Pulmonary artery endothelial cell (primary cell): Measurements from ENCODE around the gene DIPK1A. TPM values are rescaled to one million over a fixed set of nuclear protein-coding genes. Genes with fewer than 3 reads are reported as not detected.

Experiments used
- DNase-seq: peaks from one replicate; pipeline ENCODE4 v3.0.0-alpha.2; 2011; ENCODE audit warnings: low read depth, low spot score
- total RNA-seq: library from RNA; depleted of rRNA; stranded (reverse); fragments of >200 nt; gene quantifications from 2 replicates; pipeline ENCODE4 v1.2.3, GENCODE V29; 2014

The DIPK1A gene
- total RNA-seq, 1 donor from 2014 or later = 0.33 TPM

GRCh38 chr1:92879316-92879968, 81.8 kb downstream of the DIPK1A start:
- DNase-seq = no peak

GRCh38 chr1:92877792-92878191, 83.5 kb downstream of the DIPK1A start:
- no peak for DNase-seq

GRCh38 chr1:92877081-92877711, 84.1 kb downstream of the DIPK1A start:
- DNase-seq = no peak

- DNase-seq = no peak
Measured at GRCh38 chr1:92876351-92876750, 84.9 kb downstream of the DIPK1A start.

- DNase-seq = no peak
Measured at GRCh38 chr1:92874987-92875386, 86.3 kb downstream of the DIPK1A start.

GRCh38 chr1:92872719-92873118, 88.5 kb downstream of the DIPK1A start:
- no peak for DNase-seq

- DNase-seq = no peak
Measured at GRCh38 chr1:92870591-92870990, 90.7 kb downstream of the DIPK1A start.

- no peak for DNase-seq
Measured at GRCh38 chr1:92864131-92864530, 97.1 kb downstream of the DIPK1A start.

GRCh38 chr1:92862605-92863004, 98.7 kb downstream of the DIPK1A start:
- no peak for DNase-seq

- no peak for DNase-seq
Measured at GRCh38 chr1:92859400-92860039, 101.7 kb downstream of the DIPK1A start.

- peak; percentile 35 for DNase-seq
Measured at GRCh38 chr1:92858564-92859399, 102.5 kb downstream of the DIPK1A start.

GRCh38 chr1:92857817-92858216, 103.4 kb downstream of the DIPK1A start:
- no peak for DNase-seq

GRCh38 chr1:92855236-92855635, 106.0 kb downstream of the DIPK1A start:
- DNase-seq = no peak

GRCh38 chr1:92854101-92854785, 107.0 kb downstream of the DIPK1A start:
- DNase-seq = no peak

GRCh38 chr1:92853299-92853698, 108.0 kb downstream of the DIPK1A start:
- no peak for DNase-seq

GRCh38 chr1:92851729-92852128, 109.5 kb downstream of the DIPK1A start:
- no peak for DNase-seq

- DNase-seq = no peak
Measured at GRCh38 chr1:92850019-92850418, 111.2 kb downstream of the DIPK1A start.

- DNase-seq = no peak
Measured at GRCh38 chr1:92848201-92848600, 113.1 kb downstream of the DIPK1A start.

GRCh38 chr1:92845908-92846307, 115.4 kb downstream of the DIPK1A start:
- DNase-seq = no peak

- no peak for DNase-seq
Measured at GRCh38 chr1:92844439-92844838, 116.8 kb downstream of the DIPK1A start.
